ENCODE data around the gene GTF2H2C.
"Not testable (repeated sequence)": the region's sequence is repeated elsewhere in the genome, so short reads cannot be mapped to it uniquely, and the experiment has no call there.

The GTF2H2C gene

DNA sequence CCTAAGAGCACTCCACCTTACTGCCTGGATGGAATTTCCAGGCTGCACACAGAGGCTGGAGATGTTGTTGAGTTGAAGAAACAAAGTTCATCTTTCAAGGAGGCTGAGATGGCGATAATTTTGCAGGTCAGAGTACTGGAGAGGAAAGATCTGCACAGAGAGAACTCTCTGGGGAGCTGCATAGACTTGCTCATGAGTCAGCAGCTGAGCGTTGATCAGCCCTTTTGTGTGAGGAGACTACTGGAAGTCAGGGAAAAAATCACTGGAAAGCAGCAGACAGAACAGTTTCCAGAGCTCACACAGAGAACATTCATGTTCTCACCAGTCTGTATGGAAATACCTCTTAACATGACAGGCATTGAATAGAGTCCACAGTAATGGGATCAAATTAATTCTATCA is 23.4 kb downstream of the GTF2H2C start:
- H3K27me3 ChIP-seq (replicated peaks); DNase-seq; H3K4me3 ChIP-seq (ENCODE audit: low read depth, low read length); H3K27ac ChIP-seq; H3K36me3 ChIP-seq (replicated peaks); in situ Hi-C loops (cut with HindIII; ENCODE audit: low pct_ligation_motif_present, low sequenced_read_pairs): not testable (repeated sequence)

DNA sequence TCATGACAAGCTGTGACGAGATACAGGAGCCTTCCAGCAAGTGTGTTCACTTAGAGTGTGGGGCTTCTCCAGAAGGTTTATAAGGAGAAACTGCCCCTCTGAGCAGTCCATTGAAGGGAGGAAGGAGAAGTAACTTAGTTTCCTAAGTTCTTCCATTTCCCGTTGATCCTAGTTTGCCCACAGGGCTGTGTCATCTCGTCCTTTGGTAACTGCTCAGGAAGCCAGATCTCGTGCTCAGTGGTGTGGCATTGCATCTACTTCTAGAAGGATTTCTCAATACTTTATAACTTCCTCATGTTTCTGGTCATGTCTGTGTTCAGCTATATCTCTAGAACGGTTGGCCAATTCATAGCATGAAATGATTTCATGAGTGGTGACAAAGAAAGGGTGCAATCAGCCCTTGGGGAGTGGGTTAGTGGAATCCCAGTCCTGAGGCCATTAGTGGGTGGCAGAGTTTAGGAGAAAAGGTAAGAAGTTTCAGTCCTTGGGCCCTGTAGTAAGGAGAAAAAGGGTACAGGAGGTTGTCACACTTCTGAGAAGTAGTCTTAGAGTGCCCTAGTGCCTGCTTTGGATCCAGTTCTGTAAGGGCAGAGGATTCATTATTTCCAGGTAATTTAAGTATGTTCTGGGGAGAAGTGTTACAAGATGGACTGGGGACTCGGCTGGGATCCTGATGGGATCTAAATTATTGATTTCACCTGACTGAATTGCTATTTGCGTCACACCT is 36.3 kb downstream of the GTF2H2C start:
- H3K27ac ChIP-seq; in situ Hi-C loops (cut with HindIII; ENCODE audit: low pct_ligation_motif_present, low sequenced_read_pairs); H3K27me3 ChIP-seq (replicated peaks); H3K4me3 ChIP-seq (ENCODE audit: low read depth, low read length); DNase-seq; H3K36me3 ChIP-seq (replicated peaks): not testable (repeated sequence)

DNA sequence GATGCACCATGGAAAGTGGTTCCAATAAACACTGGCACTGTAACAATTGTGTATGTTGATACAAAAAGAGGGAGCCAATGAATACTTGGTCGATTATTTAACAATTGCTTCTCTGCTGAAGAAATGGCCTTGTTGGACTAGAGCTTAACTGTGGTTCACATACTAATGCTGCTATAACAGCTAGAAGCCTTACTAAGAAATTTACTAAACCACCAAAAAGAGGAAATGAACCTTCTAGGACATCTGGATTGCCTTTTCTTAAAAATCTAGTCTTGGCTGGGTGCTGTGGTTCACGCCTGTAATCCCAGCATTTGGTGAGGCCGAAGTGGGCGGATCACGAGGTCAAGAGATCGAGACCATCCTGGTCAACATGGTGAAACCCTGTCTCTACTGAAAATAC is 42.0 kb downstream of the GTF2H2C start:
- DNase-seq; H3K36me3 ChIP-seq (replicated peaks); H3K27ac ChIP-seq; H3K4me3 ChIP-seq (ENCODE audit: low read depth, low read length); in situ Hi-C loops (cut with HindIII; ENCODE audit: low pct_ligation_motif_present, low sequenced_read_pairs); H3K27me3 ChIP-seq (replicated peaks): not testable (repeated sequence)

DNA sequence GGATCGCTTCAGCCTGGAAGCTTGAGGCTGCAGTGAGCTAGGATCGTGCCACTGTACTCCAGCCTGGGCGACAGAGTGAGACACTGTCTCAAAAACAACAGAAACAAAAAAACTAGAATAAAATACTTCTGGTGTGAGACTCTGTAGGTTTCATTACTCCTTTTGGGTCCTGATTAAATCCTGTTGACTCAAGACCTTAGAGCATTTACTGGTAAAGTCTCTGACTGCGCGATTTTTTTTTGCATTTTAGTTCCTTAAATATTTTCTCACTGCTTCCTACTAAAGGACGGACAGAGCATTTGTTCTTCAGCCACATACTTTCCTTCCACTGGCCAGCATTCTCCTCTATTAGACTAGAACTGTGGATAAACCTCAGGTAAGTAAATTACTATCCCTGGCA is 46.8 kb downstream of the GTF2H2C start:
- H3K27me3 ChIP-seq (replicated peaks); DNase-seq; in situ Hi-C loops (cut with HindIII; ENCODE audit: low pct_ligation_motif_present, low sequenced_read_pairs); H3K27ac ChIP-seq; H3K36me3 ChIP-seq (replicated peaks); H3K4me3 ChIP-seq (ENCODE audit: low read depth, low read length): not testable (repeated sequence)

DNA sequence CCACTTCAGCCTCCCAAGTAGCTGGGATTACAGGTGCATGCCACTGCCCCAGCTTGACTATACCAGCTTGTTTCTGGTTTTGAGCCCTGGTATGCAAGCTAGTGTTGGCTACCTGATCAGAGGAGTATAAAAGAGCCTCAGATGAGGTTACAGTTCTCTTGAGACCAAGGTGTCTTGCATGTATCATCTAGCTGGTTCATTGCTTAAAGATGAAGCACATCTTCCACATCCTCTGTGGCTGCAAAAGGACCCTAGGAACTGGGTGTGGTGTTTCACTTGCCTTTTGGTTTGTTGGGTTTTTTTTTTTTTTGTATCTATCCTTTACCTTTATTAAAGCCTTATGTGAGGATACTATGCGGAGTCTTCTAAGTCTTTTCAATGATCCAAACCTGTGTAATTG is 47.8 kb downstream of the GTF2H2C start:
- H3K27ac ChIP-seq; DNase-seq; H3K4me3 ChIP-seq (ENCODE audit: low read depth, low read length); H3K27me3 ChIP-seq (replicated peaks); in situ Hi-C loops (cut with HindIII; ENCODE audit: low pct_ligation_motif_present, low sequenced_read_pairs); H3K36me3 ChIP-seq (replicated peaks): not testable (repeated sequence)

DNA sequence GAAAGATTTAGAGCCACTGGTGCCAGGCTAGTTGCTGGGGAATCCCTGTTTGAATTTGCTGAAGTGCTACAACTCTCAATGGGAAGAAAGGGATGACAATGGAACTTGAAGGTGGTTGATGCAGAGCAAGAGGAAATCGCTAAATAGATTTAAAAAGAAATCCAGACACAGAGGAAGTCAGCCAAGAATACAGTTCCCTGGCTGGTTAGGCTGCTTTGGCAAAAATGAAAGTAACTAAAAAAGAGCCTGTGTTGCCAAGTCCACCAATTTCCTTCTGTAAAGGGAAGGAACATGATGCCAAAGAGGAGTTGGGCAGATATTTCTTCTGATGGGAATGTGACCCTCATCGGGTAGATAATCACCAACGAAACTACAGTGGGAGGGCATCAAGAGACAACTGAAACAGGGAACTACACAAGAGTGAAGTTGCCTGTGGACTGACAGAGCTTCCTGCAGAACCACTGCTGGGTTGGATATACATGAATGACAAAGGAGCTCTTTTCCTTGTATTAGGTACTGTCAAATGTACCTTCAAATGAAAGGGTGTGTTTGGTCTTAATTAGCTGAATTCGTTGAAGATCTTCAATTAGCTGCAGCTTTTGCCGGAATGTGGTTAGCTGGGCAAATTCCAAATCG is 49.0 kb downstream of the GTF2H2C start:
- in situ Hi-C loops (cut with HindIII; ENCODE audit: low pct_ligation_motif_present, low sequenced_read_pairs); DNase-seq; H3K36me3 ChIP-seq (replicated peaks); H3K4me3 ChIP-seq (ENCODE audit: low read depth, low read length); H3K27ac ChIP-seq; H3K27me3 ChIP-seq (replicated peaks): not testable (repeated sequence)

DNA sequence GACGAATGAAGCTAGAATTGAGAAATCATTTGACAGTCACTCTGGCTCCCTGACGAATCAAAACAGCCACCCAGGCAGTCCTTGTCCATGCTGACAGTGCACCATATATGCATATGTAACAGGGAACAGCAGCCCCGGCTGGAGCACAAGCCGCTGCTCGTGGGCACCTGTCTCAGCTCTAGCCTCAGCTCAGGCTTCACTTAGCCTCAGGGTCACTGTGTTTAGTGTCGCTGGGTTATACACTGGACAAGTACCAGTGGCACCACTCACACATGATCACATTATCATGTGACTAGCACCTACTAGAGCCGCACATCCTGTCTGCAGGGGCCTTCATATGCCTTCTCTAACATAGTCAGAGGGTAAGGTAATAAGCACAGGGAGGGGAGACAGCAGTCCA is 54.9 kb downstream of the GTF2H2C start:
- H3K4me3 ChIP-seq (ENCODE audit: low read depth, low read length); DNase-seq; H3K36me3 ChIP-seq (replicated peaks); in situ Hi-C loops (cut with HindIII; ENCODE audit: low pct_ligation_motif_present, low sequenced_read_pairs); H3K27me3 ChIP-seq (replicated peaks); H3K27ac ChIP-seq: not testable (repeated sequence)

DNA sequence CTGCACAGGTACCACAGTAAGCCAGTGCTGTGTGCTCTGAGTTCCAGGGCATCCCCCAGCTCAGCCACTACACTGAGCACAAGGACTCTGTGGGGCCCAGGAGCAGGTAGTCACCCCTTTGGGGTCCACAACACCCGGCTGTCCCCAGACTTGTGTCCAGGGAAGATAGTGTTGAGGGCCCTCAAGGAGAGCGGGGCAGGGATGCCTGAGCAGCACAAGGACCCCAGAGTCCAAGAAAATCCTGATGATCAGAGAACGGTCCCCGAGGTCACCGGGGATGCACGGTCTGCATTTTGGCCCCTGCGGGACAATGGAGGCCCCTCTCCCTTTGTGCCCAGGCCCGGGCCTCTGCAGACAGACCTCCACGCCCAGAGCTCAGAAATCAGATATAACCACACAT is 71.9 kb downstream of the GTF2H2C start:
- H3K4me3 ChIP-seq (ENCODE audit: low read depth, low read length); H3K27me3 ChIP-seq (replicated peaks); H3K27ac ChIP-seq; DNase-seq; in situ Hi-C loops (cut with HindIII; ENCODE audit: low pct_ligation_motif_present, low sequenced_read_pairs); H3K36me3 ChIP-seq (replicated peaks): not testable (repeated sequence)

Measured in brain microvascular endothelial cell (primary cell).